ENCODE measurements around the gene COLEC12.

COLEC12 gene

DNA sequence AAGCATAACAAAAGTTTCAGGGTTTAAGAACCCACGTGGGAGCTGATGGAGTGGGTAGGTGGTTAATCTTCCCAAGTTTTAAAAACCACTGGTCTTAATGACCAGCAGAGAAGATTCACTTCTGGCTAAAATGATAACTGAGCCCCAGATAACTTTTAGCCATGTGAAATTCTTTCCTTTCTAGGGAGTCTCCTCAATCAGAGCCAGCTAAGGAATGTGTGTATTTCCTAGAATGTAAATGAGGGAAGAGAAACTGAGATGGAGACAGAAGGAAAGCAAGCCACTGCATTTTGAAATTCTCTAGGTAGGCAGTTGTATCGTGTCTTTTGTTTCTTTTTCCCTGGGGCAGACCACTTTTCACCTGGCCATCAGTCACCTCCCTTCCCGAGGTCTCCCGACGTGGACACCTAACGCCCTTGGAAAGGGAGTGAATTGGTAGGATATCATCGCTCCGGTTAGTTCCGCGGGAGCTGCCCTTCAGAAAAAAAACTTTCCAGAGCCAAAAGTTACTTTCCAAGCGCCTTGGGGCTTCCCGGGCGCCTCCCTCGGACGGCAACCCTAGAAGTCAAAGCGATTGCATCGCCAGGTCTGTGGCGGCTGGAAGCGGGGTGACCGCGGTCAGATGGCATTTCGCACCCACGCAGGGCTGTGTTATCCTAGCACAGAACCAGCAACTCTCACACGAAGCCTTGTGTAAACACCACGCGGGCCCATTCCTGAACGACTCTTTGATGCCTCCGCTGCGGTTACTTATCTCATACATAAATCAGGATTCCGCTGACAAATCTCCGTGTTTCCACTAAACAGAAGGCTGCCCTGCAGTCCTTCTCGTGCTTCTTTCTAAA lies 1.3 kb downstream of the COLEC12 start:
- CTCF ChIA-PET: interaction anchor here (2.0 kb wide), 1 partner anchor 18 kb away, joined by 6 read pairs; no protein-coding TSS in a partner anchor

GRCh38 chr18:497688-498087 lies 2.8 kb downstream of the COLEC12 start:
- TF ChIP-seq CTCF (IDR thresholded peaks at IDR 0.05; ENCODE audit: control extremely low read depth, extremely low read depth, low read depth, missing control alignments): no peak
- no peak for DNase-seq (ENCODE audit: extremely low spot score)
- ChIA-PET POLR2A (no interaction called here), CTCF (interaction anchor here (0.6 to 2.4 kb wide), 4 partner anchors 8 to 23 kb away, joined by 3 to 6 read pairs (median 4); no protein-coding TSS in a partner anchor)

More for the DNA sequence above, 1.3 kb downstream of the COLEC12 start:
- TF ChIP-seq CTCF (IDR thresholded peaks at IDR 0.05; ENCODE audit: control extremely low read depth, extremely low read depth, low read depth, missing control alignments): no peak
- POLR2A ChIA-PET: no interaction called here
- DNase-seq (ENCODE audit: extremely low spot score): no peak

DNA sequence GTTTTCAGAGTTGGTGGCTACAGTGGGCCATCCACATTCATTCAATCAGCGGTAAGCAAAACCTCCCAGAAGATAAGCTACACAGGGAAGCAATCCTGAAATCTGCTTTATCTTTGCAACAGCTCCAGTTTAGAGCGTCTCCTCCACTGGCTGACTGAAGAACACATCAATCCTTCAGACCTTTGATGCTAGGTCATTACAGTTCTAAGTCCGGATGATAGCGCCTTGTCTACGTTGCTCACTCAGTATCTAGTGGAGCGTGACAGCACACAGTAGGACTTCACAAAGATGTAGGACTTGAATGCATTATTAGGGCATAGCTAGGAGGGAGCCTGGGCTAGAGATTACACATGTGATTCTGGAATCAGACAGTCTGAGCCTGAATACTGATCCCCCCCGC lies 5.0 kb downstream of the COLEC12 start:
- ChIA-PET POLR2A (no interaction called here), CTCF (interaction anchor here (0.9 to 2.9 kb wide), 7 partner anchors 10 to 335 kb away, joined by 3 to 15 read pairs (median 4); no protein-coding TSS in a partner anchor)
- no peak for DNase-seq (ENCODE audit: extremely low spot score)
- TF ChIP-seq CTCF (IDR thresholded peaks at IDR 0.05; ENCODE audit: control extremely low read depth, extremely low read depth, low read depth, missing control alignments): no peak

GRCh38 chr18:495017-495416 lies 5.5 kb downstream of the COLEC12 start:
- no peak for TF ChIP-seq CTCF (IDR thresholded peaks at IDR 0.05; ENCODE audit: control extremely low read depth, extremely low read depth, low read depth, missing control alignments)
- no peak for DNase-seq (ENCODE audit: extremely low spot score)
- ChIA-PET CTCF (interaction anchor here (1.1 to 2.9 kb wide), 5 partner anchors 10 to 35 kb away, joined by 3 to 15 read pairs (median 4); no protein-coding TSS in a partner anchor), POLR2A (no interaction called here)

DNA sequence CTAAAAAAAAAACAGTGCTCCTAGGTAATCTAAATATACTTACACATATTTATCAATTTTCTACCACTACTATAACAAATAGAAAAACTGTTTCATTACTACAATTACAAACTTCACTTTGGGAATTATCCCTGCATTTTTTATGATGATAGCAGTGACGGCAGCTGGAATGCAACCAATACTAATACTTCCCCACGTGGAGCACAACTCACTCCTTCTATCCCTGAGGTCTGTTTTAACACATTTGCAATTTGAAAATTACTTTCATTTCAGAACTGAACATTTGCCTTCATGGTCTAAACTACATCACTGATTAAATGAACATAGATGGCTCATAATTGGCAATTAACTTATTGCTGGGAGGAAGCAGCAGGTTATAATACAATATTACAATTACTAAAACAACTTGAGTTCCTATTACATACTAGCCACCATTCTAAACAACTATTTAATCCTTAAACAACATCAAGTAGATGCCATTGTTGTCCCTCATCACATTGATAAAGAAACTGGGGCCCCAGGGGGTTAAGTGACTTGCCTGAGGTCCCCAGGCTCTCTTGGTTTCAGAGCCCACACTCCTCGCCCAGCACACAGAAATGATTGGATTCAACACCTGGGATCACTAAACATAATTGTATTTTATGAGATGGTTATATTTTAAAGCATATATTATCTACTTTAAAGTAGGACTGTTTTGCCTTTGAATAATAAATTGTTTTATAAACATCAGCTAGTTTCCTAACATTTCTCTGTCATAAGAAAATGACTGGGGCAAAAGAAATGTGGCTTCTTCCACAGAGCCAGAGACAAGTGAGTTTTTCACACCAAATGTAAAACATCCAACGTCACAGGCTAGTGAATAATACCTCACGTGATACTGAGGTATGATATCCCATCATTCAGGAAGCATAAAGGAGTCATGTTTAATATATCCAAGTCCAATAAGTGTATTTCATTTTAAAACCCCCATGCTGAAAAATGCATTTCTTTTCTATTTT lies 6.2 kb downstream of the COLEC12 start:
- CTCF ChIA-PET: interaction anchor here (2.9 kb wide), 1 partner anchor 11 kb away, joined by 15 read pairs; no protein-coding TSS in a partner anchor
- no peak for DNase-seq (ENCODE audit: extremely low spot score)
- POLR2A ChIA-PET: no interaction called here
- TF ChIP-seq CTCF (IDR thresholded peaks at IDR 0.05; ENCODE audit: control extremely low read depth, extremely low read depth, low read depth, missing control alignments): no peak

DNA sequence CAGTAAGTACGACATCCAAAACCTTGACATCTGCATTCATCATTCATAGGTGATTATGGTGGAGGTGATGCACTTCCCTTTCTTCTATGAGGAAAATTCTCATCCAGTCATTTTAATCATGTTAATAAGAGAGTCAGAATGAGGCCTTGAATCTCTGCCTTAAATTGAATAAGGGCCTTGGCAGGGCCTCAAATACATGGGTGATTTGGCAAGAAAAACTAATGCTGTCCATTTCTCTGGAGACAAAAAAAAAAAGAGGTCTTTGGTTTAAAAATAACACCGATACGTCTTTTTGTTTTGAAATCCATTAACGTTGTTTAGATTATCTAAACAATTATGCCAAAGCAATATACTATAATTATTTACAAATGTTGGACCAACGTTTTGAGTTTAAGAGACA lies 8.1 kb downstream of the COLEC12 start:
- no peak for DNase-seq (ENCODE audit: extremely low spot score)
- ChIA-PET POLR2A (no interaction called here), CTCF (no interaction called here)
- no peak for TF ChIP-seq CTCF (IDR thresholded peaks at IDR 0.05; ENCODE audit: control extremely low read depth, extremely low read depth, low read depth, missing control alignments)

All from GM10248 (cell line).